ENCODE data around the gene PCNT.
"Not testable (repeated sequence)": the region's sequence is repeated elsewhere in the genome, so short reads cannot be mapped to it uniquely, and the experiment has no call there.

The PCNT gene

GRCh38 chr21:46304955-46305354 is 19.0 kb upstream of the PCNT start:
- no peak for DNase-seq

GRCh38 chr21:46307625-46308024 is 16.3 kb upstream of the PCNT start:
- DNase-seq: no peak

GRCh38 chr21:46308431-46308830 is 15.5 kb upstream of the PCNT start:
- no peak for DNase-seq

- not testable (repeated sequence) for DNase-seq
Measured at GRCh38 chr21:46310260-46310659, 13.7 kb upstream of the PCNT start.

- DNase-seq: no peak
Measured at GRCh38 chr21:46311568-46311967, 12.4 kb upstream of the PCNT start.

- no peak for DNase-seq
Measured at GRCh38 chr21:46312949-46313348, 11.0 kb upstream of the PCNT start.

GRCh38 chr21:46314441-46315020 is 9.4 kb upstream of the PCNT start:
- DNase-seq: no peak

GRCh38 chr21:46316708-46317324 is 7.1 kb upstream of the PCNT start:
- no peak for DNase-seq

GRCh38 chr21:46317710-46318463 is 6.1 kb upstream of the PCNT start:
- no peak for DNase-seq

GRCh38 chr21:46318464-46318845 is 5.5 kb upstream of the PCNT start:
- DNase-seq: no peak

GRCh38 chr21:46319186-46319585 is 4.8 kb upstream of the PCNT start:
- no peak for DNase-seq

- DNase-seq: no peak
Measured at GRCh38 chr21:46320331-46320801, 3.6 kb upstream of the PCNT start.

GRCh38 chr21:46322351-46323226 is 1.4 kb upstream of the PCNT start:
- no peak for DNase-seq

- DNase-seq: no peak
Measured at GRCh38 chr21:46323227-46323709, 688 bp upstream of the PCNT start.

GRCh38 chr21:46324390-46325072 is 575 bp downstream of the PCNT start:
- peak; percentile 95 for DNase-seq

- peak; percentile 48 for DNase-seq
Measured at GRCh38 chr21:46325073-46325912, 1.3 kb downstream of the PCNT start.

GRCh38 chr21:46326110-46326703 is 2.3 kb downstream of the PCNT start:
- DNase-seq: no peak

GRCh38 chr21:46327711-46328110 is 3.8 kb downstream of the PCNT start:
- no peak for DNase-seq

- DNase-seq: no peak
Measured at GRCh38 chr21:46328151-46328550, 4.2 kb downstream of the PCNT start.

- no peak for DNase-seq
Measured at GRCh38 chr21:46329796-46330195, 5.8 kb downstream of the PCNT start.

All from left hindlimb (tissue), 1 donor.